GM12874 (cell line): ENCODE measurements around the gene STIL.

ENCODE experiments used
- TF ChIP-seq, protein P1 (sequence below): IDR thresholded peaks from 2 replicates; pipeline ENCODE4 v1.5.1; 2011; ENCODE audit warnings: low read depth, mild to moderate bottlenecking, control low read depth, low read length, moderate library complexity; ENCODE audit not compliant: insufficient read depth

Gene STIL

DNA sequence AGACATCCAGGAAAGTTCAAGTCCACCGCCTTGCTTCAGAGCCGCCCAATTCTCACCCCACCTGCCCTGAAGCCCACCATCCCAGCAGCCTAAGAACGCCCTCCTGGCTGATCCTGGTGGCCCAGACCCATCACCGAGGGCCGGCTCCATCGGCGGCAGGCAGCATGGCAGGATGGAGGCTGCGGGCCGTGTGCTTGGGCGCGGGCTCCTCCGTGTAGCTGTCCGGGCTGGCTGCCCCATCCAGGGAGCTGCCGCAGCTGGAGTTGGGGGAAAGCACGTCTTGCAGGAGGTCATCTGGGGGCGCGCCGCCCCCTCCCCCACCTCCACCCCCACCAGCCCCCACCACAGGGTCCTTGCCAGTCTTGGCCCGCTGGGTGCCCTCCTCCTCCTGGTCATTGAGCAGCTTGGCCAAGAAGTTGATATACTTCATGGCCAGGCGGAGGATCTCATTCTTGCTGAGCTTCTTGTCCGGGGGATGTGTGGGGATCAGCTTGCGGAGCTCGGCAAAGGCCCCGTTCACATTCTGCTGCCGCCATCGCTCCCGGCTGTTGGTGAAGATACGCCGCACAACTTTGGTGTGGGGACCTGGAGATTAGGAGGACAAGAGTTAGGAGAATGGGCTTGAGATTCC is 94.2 kb downstream of the STIL start:
- TF ChIP-seq, protein P1, sequence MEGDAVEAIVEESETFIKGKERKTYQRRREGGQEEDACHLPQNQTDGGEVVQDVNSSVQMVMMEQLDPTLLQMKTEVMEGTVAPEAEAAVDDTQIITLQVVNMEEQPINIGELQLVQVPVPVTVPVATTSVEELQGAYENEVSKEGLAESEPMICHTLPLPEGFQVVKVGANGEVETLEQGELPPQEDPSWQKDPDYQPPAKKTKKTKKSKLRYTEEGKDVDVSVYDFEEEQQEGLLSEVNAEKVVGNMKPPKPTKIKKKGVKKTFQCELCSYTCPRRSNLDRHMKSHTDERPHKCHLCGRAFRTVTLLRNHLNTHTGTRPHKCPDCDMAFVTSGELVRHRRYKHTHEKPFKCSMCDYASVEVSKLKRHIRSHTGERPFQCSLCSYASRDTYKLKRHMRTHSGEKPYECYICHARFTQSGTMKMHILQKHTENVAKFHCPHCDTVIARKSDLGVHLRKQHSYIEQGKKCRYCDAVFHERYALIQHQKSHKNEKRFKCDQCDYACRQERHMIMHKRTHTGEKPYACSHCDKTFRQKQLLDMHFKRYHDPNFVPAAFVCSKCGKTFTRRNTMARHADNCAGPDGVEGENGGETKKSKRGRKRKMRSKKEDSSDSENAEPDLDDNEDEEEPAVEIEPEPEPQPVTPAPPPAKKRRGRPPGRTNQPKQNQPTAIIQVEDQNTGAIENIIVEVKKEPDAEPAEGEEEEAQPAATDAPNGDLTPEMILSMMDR, result no peak

DNA sequence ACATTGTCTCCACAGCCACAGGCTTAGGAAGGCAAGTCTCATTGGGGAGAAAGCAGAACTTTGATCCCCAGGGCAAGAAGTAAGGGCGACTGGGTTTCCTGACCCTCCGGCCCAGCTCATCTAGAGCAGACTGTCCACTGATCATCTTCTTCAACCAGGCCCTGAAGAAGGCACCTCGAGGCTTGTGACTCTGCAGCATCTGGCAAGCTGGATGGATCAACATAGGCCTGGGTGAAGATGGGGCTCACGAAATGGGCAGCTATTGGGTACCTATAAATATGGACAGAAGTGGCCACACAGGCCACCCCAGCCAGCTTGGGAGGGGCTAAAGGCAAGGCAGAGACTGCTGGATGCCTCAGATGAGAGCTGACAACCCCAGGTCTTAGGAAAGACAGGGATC is 94.9 kb downstream of the STIL start:
- TF ChIP-seq, protein P1, result no peak

- TF ChIP-seq, protein P1, result no peak
These were observed 97.5 kb downstream of the STIL start for GRCh38 chr1:47216278-47217059.

DNA sequence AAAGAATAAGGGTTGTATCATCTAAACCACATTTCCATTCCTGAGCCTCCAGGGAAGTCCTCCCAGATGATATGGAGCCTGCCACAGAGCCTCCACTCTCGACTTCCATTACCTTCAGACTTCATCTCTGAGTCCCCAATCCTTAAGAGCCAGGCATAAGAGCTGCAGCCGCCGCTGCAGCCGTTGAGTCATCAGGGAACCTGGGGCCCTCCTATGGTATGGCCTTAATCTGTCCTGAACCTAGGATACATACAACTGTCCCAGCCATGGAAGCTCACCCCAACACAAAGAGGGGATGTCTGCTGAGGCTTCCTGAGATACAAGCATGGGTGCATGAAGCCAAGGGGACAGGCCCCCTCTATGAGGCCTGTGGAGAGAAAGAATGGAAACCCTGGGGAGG is 98.2 kb downstream of the STIL start:
- TF ChIP-seq, protein P1, result no peak

DNA sequence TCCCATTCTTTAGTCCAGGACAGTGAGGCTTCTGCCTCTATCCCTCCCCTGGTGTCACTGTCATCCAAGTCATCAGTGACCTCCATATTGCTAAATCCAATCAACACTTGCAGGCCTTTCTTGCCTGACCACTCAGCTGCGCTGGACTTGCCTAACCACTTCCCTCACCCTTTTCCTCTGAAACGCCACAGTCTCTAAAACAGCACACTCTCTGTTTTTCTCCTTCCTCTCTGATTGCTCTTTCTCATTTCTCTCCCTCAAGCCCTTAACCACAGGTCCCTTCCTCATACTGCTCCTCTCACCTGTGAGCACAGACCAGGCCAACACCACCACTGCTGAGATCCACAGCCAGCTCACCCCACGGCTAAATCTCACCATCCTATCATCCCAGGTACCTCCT is 99.4 kb downstream of the STIL start:
- TF ChIP-seq, protein P1, result no peak

GRCh38 chr1:47213230-47213963 is 100.5 kb downstream of the STIL start:
- TF ChIP-seq, protein P1, result no peak

DNA sequence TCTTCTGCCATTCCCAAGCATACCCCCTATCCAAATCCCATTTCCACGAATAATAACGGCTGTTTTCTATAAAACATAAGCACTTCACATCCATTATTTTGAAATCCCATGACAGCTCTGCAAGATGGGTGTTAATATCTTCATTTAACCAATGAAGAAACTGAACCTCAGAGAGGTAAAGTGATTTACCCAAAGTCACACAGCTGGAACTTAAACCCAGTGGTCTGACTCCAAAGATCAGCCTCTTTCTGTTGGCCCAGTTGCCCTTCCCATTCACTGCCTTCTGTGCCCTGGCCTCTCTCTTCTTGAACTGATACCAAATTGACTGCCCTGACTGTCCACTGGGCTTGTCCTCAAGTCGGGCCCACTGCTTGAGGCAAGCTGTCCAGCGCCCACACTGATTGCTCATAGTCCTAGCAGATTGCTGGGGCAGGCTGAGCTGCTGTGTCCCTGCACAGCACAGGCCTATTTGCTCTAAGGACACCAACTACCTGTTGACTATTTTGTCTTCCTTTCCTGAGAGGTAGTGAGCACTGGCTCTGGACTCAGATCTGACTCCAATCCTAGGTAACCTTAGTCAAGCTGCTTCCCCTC is 101.2 kb downstream of the STIL start:
- TF ChIP-seq, protein P1, result no peak
